HepG2 (cell line): ENCODE measurements around the gene HEXIM1. TPM values are rescaled to one million over a fixed set of nuclear protein-coding genes. Genes with fewer than 3 reads are reported as not detected.

Source experiments
- ATF6 ChIP-seq: sonication (generic); formaldehyde crosslinking; conservative IDR thresholded peaks from 2 replicates; pipeline ENCODE4 v1.4.0; 2020; ENCODE audit warnings: missing genetic modification reagents
- ELK4 ChIP-seq: sonication (generic); formaldehyde crosslinking; IDR thresholded peaks from 2 replicates; pipeline ENCODE4 v1.9.0; 2021; ENCODE audit warnings: missing genetic modification reagents, borderline replicate concordance
- GATAD2A ChIP-seq: IDR thresholded peaks from 2 replicates; pipeline ENCODE4 v1.6.1; 2016
- GPN1 ChIP-seq: sonication (generic); formaldehyde crosslinking; IDR thresholded peaks from 2 replicates; pipeline ENCODE4 v1.5.1; 2020; ENCODE audit warnings: missing genetic modification reagents, borderline replicate concordance
- HIVEP1 ChIP-seq: sonication (generic); formaldehyde crosslinking; IDR thresholded peaks from 2 replicates; pipeline ENCODE4 v1.4.0; 2020; ENCODE audit warnings: mild to moderate bottlenecking, missing genetic modification reagents
- HNRNPL ChIP-seq: fragments of 200-400 bp; formaldehyde crosslinking; IDR thresholded peaks from 2 replicates; pipeline ENCODE4 v1.6.1; 2017; ENCODE audit warnings: mild to moderate bottlenecking, low read depth, low read length
- IRF1 ChIP-seq: sonication (generic); formaldehyde crosslinking; IDR thresholded peaks from 2 replicates; pipeline ENCODE4 v1.4.0; 2020; ENCODE audit warnings: low read depth, mild to moderate bottlenecking, missing genetic modification reagents
- ISX ChIP-seq: sonication (generic); formaldehyde crosslinking; conservative IDR thresholded peaks from 2 replicates; pipeline ENCODE4 v1.5.0; 2020; ENCODE audit warnings: missing genetic modification reagents
- NCOA2 ChIP-seq: sonication (generic); formaldehyde crosslinking; IDR thresholded peaks from 2 replicates; pipeline ENCODE4 v1.8.0; 2022; ENCODE audit warnings: inconsistent platforms
- NFE2L2 ChIP-seq: fragments of 150-350 bp; IDR thresholded peaks from 2 replicates; pipeline ENCODE4 v1.6.1; 2014; ENCODE audit warnings: low read length
- NKX3-1 ChIP-seq: sonication (generic); formaldehyde crosslinking; IDR thresholded peaks from 2 replicates; pipeline ENCODE4 v1.5.0; 2020; ENCODE audit warnings: missing genetic modification reagents
- NR3C1 ChIP-seq: sonication (generic); formaldehyde crosslinking; IDR thresholded peaks from 2 replicates; pipeline ENCODE4 v1.4.0; 2020; ENCODE audit warnings: missing genetic modification reagents
- REL ChIP-seq: sonication (generic); formaldehyde crosslinking; conservative IDR thresholded peaks from 2 replicates; pipeline ENCODE4 v1.8.0; 2022; ENCODE audit warnings: mild to moderate bottlenecking, missing genetic modification reagents, moderate library complexity
- SKIL ChIP-seq: sonication (generic); formaldehyde crosslinking; IDR thresholded peaks from 2 replicates; pipeline ENCODE4 v1.8.0; 2022; ENCODE audit warnings: missing genetic modification reagents, mild to moderate bottlenecking, moderate library complexity, borderline replicate concordance
- SRY ChIP-seq: sonication (generic); formaldehyde crosslinking; IDR thresholded peaks from 2 replicates; pipeline ENCODE4 v1.8.0; 2022; ENCODE audit warnings: mild to moderate bottlenecking, missing genetic modification reagents
- TGIF2 ChIP-seq: IDR thresholded peaks from 2 replicates; pipeline ENCODE4 v1.6.1; 2016; ENCODE audit warnings: control low read depth, missing compliant biosample characterization
- ZBTB7B ChIP-seq: sonication (generic); formaldehyde crosslinking; IDR thresholded peaks from 2 replicates; pipeline ENCODE4 v1.4.0; 2020; ENCODE audit warnings: missing genetic modification reagents
- ZC3H13 ChIP-seq: sonication (generic); formaldehyde crosslinking; IDR thresholded peaks from 2 replicates; pipeline ENCODE4 v1.8.1; 2023; ENCODE audit warnings: mild to moderate bottlenecking, missing genetic modification reagents, moderate library complexity
- ZNF18 ChIP-seq: sonication (generic); formaldehyde crosslinking; IDR thresholded peaks from 2 replicates; pipeline ENCODE4 v1.8.0; 2022; ENCODE audit warnings: mild to moderate bottlenecking, missing genetic modification reagents; ENCODE audit not compliant: insufficient replicate concordance
- ZNF207 ChIP-seq: fragments of 450-650 bp; IDR thresholded peaks from 2 replicates; pipeline ENCODE4 v1.6.1; 2016; ENCODE audit warnings: antibody characterized with exemption, borderline replicate concordance
- ZNF383 ChIP-seq: sonication (generic); formaldehyde crosslinking; IDR thresholded peaks from 2 replicates; pipeline ENCODE4 v1.4.0; 2020; ENCODE audit warnings: missing genetic modification reagents, mild to moderate bottlenecking, borderline replicate concordance
- ZNF546 ChIP-seq: sonication (generic); formaldehyde crosslinking; conservative IDR thresholded peaks from 2 replicates; pipeline ENCODE4 v1.8.1; 2023; ENCODE audit warnings: mild to moderate bottlenecking, missing genetic modification reagents
- ZNF7 ChIP-seq: IDR thresholded peaks from 2 replicates; pipeline ENCODE4 v1.6.1; 2016; ENCODE audit warnings: missing biosample characterization, missing genetic modification reagents
- polyA plus RNA-seq, 8 experiments: library from polyadenylated mRNA; depleted of rRNA in 3 of 8; stranded (reverse) in 7 of 8; unstranded in 1 of 8; fragments of >200 nt; fragmentation: Illumina TruSeq in 4 of 8; extraction: Trizol in 4 of 8; gene quantifications; 2 replicates each; pipeline versions ENCODE4 v1.2.1 to v1.2.3, GENCODE V29; 2011 to 2016; ENCODE audit warnings: low read depth in 4 of 8, missing spikeins in 1 of 8, mixed read lengths in 1 of 8; ENCODE audit not compliant: insufficient read depth in 1 of 8
- total RNA-seq, 5 experiments: library from RNA; depleted of rRNA; stranded (reverse); fragments of >200 nt; fragmentation: Illumina TruSeq; extraction: Trizol; gene quantifications; 2 replicates each; pipeline ENCODE4 v1.2.3, GENCODE V29; 2016; ENCODE audit warnings: low read depth in 1 of 5

The HEXIM1 gene
- total and polyA plus RNA-seq, 2 of the 13 experiments (the other 11 are each of a cell fraction or from before 2014, with no cell fraction given), result 10.5 to 16.6 TPM

GRCh38 chr17:45149037-45149668, 878 bp downstream of the HEXIM1 start (continued):
- TF ChIP-seq IRF1 (CRISPR knock-in tag) (no peak), ZNF383 (CRISPR knock-in tag) (no peak), HIVEP1 (CRISPR knock-in tag) (no peak), SRY (CRISPR knock-in tag) (no peak), ZNF7 (CRISPR knock-in tag) (no peak), ZNF546 (CRISPR knock-in tag) (no peak), ELK4 (CRISPR knock-in tag) (no peak), ZNF207 (no peak), ZNF18 (CRISPR knock-in tag) (no peak), GATAD2A (CRISPR knock-in tag) (peak; percentile 58), NR3C1 (no peak), ZC3H13 (CRISPR knock-in tag) (0 out of 2 replicates have a peak, but pooled peaks have one; percentile 45), ATF6 (CRISPR knock-in tag) (0 out of 2 replicates have a peak, but pooled peaks have one; percentile 26), ZBTB7B (CRISPR knock-in tag) (peak; percentile 83), GPN1 (0 out of 2 replicates have a peak, but pooled peaks have one; percentile 71), HNRNPL (no peak), TGIF2 (CRISPR knock-in tag) (no peak; the same call in 1 of the 2 replicates), NKX3-1 (CRISPR knock-in tag) (peak; percentile 35), NFE2L2 (no peak), ISX (CRISPR knock-in tag) (no peak), NCOA2 (CRISPR knock-in tag) (peak; percentile 49; the same call in 1 of the 2 replicates), REL (no peak; the same call in 1 of the 2 replicates), SKIL (CRISPR knock-in tag) (no peak)
